Natural killer cell (primary cell): Measurements from ENCODE around the gene SMG5. TPM values are rescaled to one million over a fixed set of nuclear protein-coding genes. Genes with fewer than 3 reads are reported as not detected.

Source experiments
- ATAC-seq, 3 donors: fragments of 150-1000 bp in 2 of 3; fragments of 200-7000 bp in 1 of 3; cut with Tn5 transposase; 1 replicate in 1 of 3; 2 replicates in 2 of 3; pipeline ENCODE4 v1.10.0; 2021; ENCODE audit warnings: mild to moderate bottlenecking in 2 of 3, moderate library complexity in 2 of 3
- DNase-seq, 2 donors: peaks; one replicate each; pipeline versions ENCODE4 v3.0.0 to v3.0.0-alpha.2; 2013 to 2021; ENCODE audit warnings: mixed read lengths in 1 of 2
- H3K27ac ChIP-seq: one replicate; pipeline ENCODE4 v1.5.1; 2013; ENCODE audit warnings: mild to moderate bottlenecking, low read length
- H3K27me3 ChIP-seq: one replicate; pipeline ENCODE4 v1.6.1; 2013; ENCODE audit warnings: low read length; ENCODE audit not compliant: control insufficient read depth, insufficient read depth
- H3K36me3 ChIP-seq: one replicate; pipeline ENCODE4 v1.6.1; 2013; ENCODE audit warnings: low read length; ENCODE audit not compliant: control insufficient read depth, insufficient read depth
- H3K4me1 ChIP-seq: one replicate; pipeline ENCODE4 v1.6.1; 2013; ENCODE audit warnings: low read length; ENCODE audit not compliant: control insufficient read depth, insufficient read depth
- H3K4me3 ChIP-seq: one replicate; pipeline ENCODE4 v1.5.1; 2013; ENCODE audit warnings: low read length
- H3K9me3 ChIP-seq: one replicate; pipeline ENCODE4 v1.6.1; 2013; ENCODE audit warnings: low read length; ENCODE audit not compliant: control insufficient read depth, insufficient read depth
- H3K27ac Mint-ChIP-seq, 2 donors: one replicate each; pipeline ENCODE4 v1.8.0; 2022; ENCODE audit warnings: mild to moderate bottlenecking in 2 of 2, mixed read lengths in 2 of 2, moderate library complexity in 1 of 2
- H3K27me3 Mint-ChIP-seq, 2 donors: one replicate each; pipeline ENCODE4 v1.8.0; 2022; ENCODE audit warnings: low read depth in 2 of 2, mixed read lengths in 2 of 2
- H3K36me3 Mint-ChIP-seq: one replicate; pipeline ENCODE4 v1.8.0; 2022; ENCODE audit warnings: mixed read lengths
- H3K4me1 Mint-ChIP-seq, 2 donors: one replicate each; pipeline ENCODE4 v1.8.0; 2022; ENCODE audit warnings: mixed read lengths in 2 of 2
- H3K4me3 Mint-ChIP-seq: one replicate; pipeline ENCODE4 v1.8.0; 2022; ENCODE audit warnings: mild to moderate bottlenecking, moderate library complexity, mixed read lengths
- H3K9me3 Mint-ChIP-seq, 2 donors: one replicate each; pipeline ENCODE4 v1.8.0; 2022; ENCODE audit warnings: mixed read lengths in 2 of 2
- WGBS: methylation state at CpG from one replicate; pipeline ENCODE4 v1.1.7; 2013; ENCODE audit warnings: missing lambda C conversion rate; ENCODE audit not compliant: insufficient coverage; 5-methylcytosine and 5-hydroxymethylcytosine counted together
- intact Hi-C: fragments of 100-400 bp; cut with micrococcal nuclease; formaldehyde crosslinking; loops from one replicate; pipeline ENCODE4 v1.14.2; 2022
- total RNA-seq, 4 donors: library from RNA; stranded (reverse); fragments of 120-200 nt in 1 of 4; gene quantifications; one replicate each; pipeline versions ENCODE4 v1.2.3 to v1.2.4, GENCODE V29; 2013 to 2022
- TF ChIP-seq, protein P1 (sequence below): fragments of 200-600 bp; IDR thresholded peaks from one replicate; pipeline ENCODE4 v1.8.0; 2022; ENCODE audit warnings: antibody characterized with exemption

The SMG5 gene
- total RNA-seq, 3 donors from 2014 or later (not counting 1 experiment from before 2014, with no cell fraction given) = 76.7 to 93.9 (median 87.6) TPM

DNA sequence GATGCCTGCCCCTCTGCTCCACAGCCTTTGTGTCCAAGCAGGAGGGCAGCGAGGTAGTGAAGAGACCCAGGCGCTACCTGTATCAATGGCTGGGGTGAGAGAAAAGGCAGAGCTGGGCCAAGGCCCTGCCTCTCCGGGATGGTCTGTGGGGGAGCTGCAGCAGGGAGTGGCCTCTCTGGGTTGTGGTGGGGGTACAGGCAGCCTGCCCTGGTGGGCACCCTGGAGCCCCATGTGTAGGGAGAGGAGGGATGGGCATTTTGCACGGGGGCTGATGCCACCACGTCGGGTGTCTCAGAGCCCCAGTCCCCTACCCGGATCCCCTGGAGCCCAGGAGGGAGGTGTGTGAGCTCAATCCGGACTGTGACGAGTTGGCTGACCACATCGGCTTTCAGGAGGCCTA is 39.9 kb downstream of the SMG5 start:
- no peak for ATAC-seq

DNA sequence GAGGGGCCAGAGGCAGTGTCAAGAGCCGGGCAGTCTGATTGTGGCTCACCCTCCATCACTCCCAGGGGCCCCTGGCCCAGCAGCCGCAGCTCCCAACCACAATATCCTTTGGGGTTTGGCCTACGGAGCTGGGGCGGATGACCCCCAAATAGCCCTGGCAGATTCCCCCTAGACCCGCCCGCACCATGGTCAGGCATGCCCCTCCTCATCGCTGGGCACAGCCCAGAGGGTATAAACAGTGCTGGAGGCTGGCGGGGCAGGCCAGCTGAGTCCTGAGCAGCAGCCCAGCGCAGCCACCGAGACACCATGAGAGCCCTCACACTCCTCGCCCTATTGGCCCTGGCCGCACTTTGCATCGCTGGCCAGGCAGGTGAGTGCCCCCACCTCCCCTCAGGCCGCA is 40.7 kb downstream of the SMG5 start, which contains the start of gene BGLAP:
BGLAP (plus strand) TSS at position 259 of the 400 bp plus-strand sequence; CDS start at position 307, 48 bp downstream.
- TF ChIP-seq, protein P1, sequence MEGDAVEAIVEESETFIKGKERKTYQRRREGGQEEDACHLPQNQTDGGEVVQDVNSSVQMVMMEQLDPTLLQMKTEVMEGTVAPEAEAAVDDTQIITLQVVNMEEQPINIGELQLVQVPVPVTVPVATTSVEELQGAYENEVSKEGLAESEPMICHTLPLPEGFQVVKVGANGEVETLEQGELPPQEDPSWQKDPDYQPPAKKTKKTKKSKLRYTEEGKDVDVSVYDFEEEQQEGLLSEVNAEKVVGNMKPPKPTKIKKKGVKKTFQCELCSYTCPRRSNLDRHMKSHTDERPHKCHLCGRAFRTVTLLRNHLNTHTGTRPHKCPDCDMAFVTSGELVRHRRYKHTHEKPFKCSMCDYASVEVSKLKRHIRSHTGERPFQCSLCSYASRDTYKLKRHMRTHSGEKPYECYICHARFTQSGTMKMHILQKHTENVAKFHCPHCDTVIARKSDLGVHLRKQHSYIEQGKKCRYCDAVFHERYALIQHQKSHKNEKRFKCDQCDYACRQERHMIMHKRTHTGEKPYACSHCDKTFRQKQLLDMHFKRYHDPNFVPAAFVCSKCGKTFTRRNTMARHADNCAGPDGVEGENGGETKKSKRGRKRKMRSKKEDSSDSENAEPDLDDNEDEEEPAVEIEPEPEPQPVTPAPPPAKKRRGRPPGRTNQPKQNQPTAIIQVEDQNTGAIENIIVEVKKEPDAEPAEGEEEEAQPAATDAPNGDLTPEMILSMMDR = no peak
- Histone ChIP-seq H3K27ac (no peak within 1 kb of the TSS), H3K36me3 (peaks cover 25% of the 10 kb centered on the region), H3K9me3 (no peaks in the 10 kb centered on the region), H3K4me1 (peaks cover 22% of the 10 kb centered on the region), H3K27me3 (no peaks in the 10 kb centered on the region), H3K4me3 (no peak within 1 kb of the TSS)
- H3K27me3 Mint-ChIP-seq = no peaks in the 10 kb centered on the region
- 59% methylated on average over 14 of the region's 14 CpGs for WGBS
- no peak within 1 kb of the TSS for H3K4me3 Mint-ChIP-seq
- no peak within 1 kb of the TSS for H3K27ac Mint-ChIP-seq
- H3K9me3 Mint-ChIP-seq = no peaks in the 10 kb centered on the region
- no peak for ATAC-seq
- H3K4me1 Mint-ChIP-seq = peaks cover 0 to 18% of the 10 kb centered on the region in 2 donors
- peaks cover 8% of the 10 kb centered on the region for H3K36me3 Mint-ChIP-seq
- DNase-seq = no peak
- intact Hi-C loops = no loop called here

More for the DNA sequence above, 39.9 kb downstream of the SMG5 start:
- WGBS = 95% methylated on average over 10 of the region's 10 CpGs
- no peaks in the 10 kb centered on the region for H3K27me3 ChIP-seq
- no peak overlapping the region for H3K4me3 Mint-ChIP-seq
- TF ChIP-seq, protein P1 = no peak
- DNase-seq = no peak
- intact Hi-C loops = no loop called here
- no peaks in the 10 kb centered on the region for H3K9me3 Mint-ChIP-seq
- H3K9me3 ChIP-seq = no peaks in the 10 kb centered on the region
- H3K27ac Mint-ChIP-seq = no peak overlapping the region
- H3K4me1 Mint-ChIP-seq = peaks cover 0 to 18% of the 10 kb centered on the region in 2 donors
- no peak overlapping the region for H3K27ac ChIP-seq
- no peak overlapping the region for H3K4me3 ChIP-seq
- H3K27me3 Mint-ChIP-seq = no peaks in the 10 kb centered on the region
- peaks cover 22% of the 10 kb centered on the region for H3K36me3 ChIP-seq
- peaks cover 22% of the 10 kb centered on the region for H3K4me1 ChIP-seq
- peaks cover 8% of the 10 kb centered on the region for H3K36me3 Mint-ChIP-seq

DNA sequence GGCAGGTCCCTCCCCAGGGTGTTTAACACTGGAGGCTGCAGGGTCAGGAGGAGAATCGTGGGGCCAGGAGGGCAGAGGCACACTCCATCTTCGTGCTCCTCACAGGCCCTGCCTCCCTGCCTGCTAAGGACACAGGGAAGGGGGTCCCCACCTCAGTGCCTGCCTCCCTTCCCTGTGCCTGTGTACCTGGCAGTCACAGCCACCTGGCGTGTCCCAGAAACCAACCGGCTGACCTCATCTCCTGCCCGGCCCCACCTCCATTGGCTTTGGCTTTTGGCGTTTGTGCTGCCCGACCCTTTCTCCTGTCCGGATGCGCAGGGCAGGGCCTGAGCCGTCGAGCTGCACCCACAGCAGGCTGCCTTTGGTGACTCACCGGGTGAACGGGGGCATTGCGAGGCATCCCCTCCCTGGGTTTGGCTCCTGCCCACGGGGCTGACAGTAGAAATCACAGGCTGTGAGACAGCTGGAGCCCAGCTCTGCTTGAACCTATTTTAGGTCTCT is 41.3 kb downstream of the SMG5 start:
- no peak for ATAC-seq
- no peak for DNase-seq
- TF ChIP-seq, protein P1 = no peak
- Histone ChIP-seq H3K4me3 (no peak overlapping the region), H3K27ac (no peak overlapping the region), H3K9me3 (no peaks in the 10 kb centered on the region), H3K27me3 (no peaks in the 10 kb centered on the region), H3K4me1 (peaks cover 21% of the 10 kb centered on the region), H3K36me3 (peaks cover 30% of the 10 kb centered on the region)
- peaks cover 8% of the 10 kb centered on the region for H3K36me3 Mint-ChIP-seq
- no peak overlapping the region for H3K4me3 Mint-ChIP-seq
- peaks cover 0 to 18% of the 10 kb centered on the region in 2 donors for H3K4me1 Mint-ChIP-seq
- intact Hi-C loops = no loop called here
- H3K9me3 Mint-ChIP-seq = no peaks in the 10 kb centered on the region
- H3K27me3 Mint-ChIP-seq = no peaks in the 10 kb centered on the region
- no peak overlapping the region for H3K27ac Mint-ChIP-seq
- 59% methylated on average over 15 of the region's 15 CpGs for WGBS

DNA sequence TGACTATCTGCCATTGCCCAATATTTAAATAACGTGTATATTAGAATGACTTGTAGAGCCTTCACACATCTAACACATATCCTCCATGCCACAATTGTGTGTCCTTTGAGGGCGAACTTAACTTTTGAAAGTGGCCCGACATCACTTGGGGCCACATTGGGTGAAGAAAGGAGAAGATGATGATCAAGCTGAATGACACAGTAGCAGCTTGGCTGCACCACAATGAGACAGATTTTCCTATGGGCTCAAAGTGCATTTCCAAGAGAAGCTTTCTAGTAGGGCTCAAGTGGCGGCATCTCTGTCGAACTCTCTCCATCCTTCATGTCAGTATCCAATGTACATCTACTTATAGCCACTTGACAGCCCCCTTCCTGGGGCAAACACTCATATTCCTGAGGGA is 44.4 kb downstream of the SMG5 start:
- no peak for DNase-seq

More for the DNA sequence above, 44.4 kb downstream of the SMG5 start:
- Histone ChIP-seq H3K9me3 (no peaks in the 10 kb centered on the region), H3K36me3 (peaks cover 50% of the 10 kb centered on the region), H3K27me3 (no peaks in the 10 kb centered on the region), H3K27ac (no peak overlapping the region), H3K4me1 (peaks cover 6% of the 10 kb centered on the region), H3K4me3 (no peak overlapping the region)
- Mint-ChIP-seq H3K27me3 (no peaks in the 10 kb centered on the region), H3K4me1 (no peaks in the 10 kb centered on the region), H3K4me3 (no peak overlapping the region), H3K36me3 (peaks cover 8% of the 10 kb centered on the region), H3K9me3 (no peaks in the 10 kb centered on the region), H3K27ac (no peak overlapping the region)
- no peak for ATAC-seq
- 99% methylated on average over 4 of the region's 5 CpGs for WGBS
- intact Hi-C loops = no loop called here
- TF ChIP-seq, protein P1 = no peak
